Cerebellar nuclear complex (tissue), 1 donor: Measurements from ENCODE around the gene SLC9A5.

Experiments
- DNase-seq, 2 experiments: peaks; one replicate each; lab custom pipeline; 2025; lab: John Stamatoyannopoulos, UW

Gene SLC9A5

GRCh38 chr16:67256701-67257230, 8.0 kb downstream of the SLC9A5 start:
- no peak for DNase-seq

- DNase-seq: no peak
Observed at GRCh38 chr16:67257486-67258160, 8.8 kb downstream of the SLC9A5 start.

GRCh38 chr16:67258161-67258835, 9.5 kb downstream of the SLC9A5 start:
- DNase-seq: no peak

- no peak for DNase-seq
Observed at GRCh38 chr16:67259705-67260104, 10.9 kb downstream of the SLC9A5 start.

- DNase-seq: no peak
Observed at GRCh38 chr16:67260426-67261063, 11.8 kb downstream of the SLC9A5 start.

- no peak for DNase-seq
Observed at GRCh38 chr16:67263201-67263600, 14.4 kb downstream of the SLC9A5 start.

- DNase-seq: no peak
Observed at GRCh38 chr16:67264277-67264676, 15.5 kb downstream of the SLC9A5 start.

GRCh38 chr16:67264866-67265265, 16.1 kb downstream of the SLC9A5 start:
- DNase-seq: no peak

- no peak for DNase-seq
Observed at GRCh38 chr16:67265834-67266233, 17.1 kb downstream of the SLC9A5 start.

GRCh38 chr16:67268136-67268579, 19.4 kb downstream of the SLC9A5 start:
- DNase-seq: no peak

GRCh38 chr16:67269766-67270165, 21.0 kb downstream of the SLC9A5 start:
- no peak for DNase-seq

GRCh38 chr16:67270931-67271338, 22.2 kb downstream of the SLC9A5 start:
- no peak for DNase-seq

GRCh38 chr16:67271446-67271845, 22.7 kb downstream of the SLC9A5 start:
- DNase-seq: no peak

GRCh38 chr16:67275321-67275720, 26.5 kb downstream of the SLC9A5 start:
- no peak for DNase-seq

- no peak for DNase-seq
Observed at GRCh38 chr16:67277294-67277998, 28.7 kb downstream of the SLC9A5 start.

- no peak for DNase-seq
Observed at GRCh38 chr16:67277999-67278772, 29.4 kb downstream of the SLC9A5 start.

GRCh38 chr16:67278773-67279295, 30.1 kb downstream of the SLC9A5 start:
- no peak for DNase-seq

- DNase-seq: no peak
Observed at GRCh38 chr16:67279296-67280089, 30.7 kb downstream of the SLC9A5 start, which contains the start of gene PLEKHG4. TSS of gene PLEKHG4 (plus strand) at chr16:67279532. CDS start at chr16:67280045, 513 bp downstream.

GRCh38 chr16:67280090-67281015, 31.6 kb downstream of the SLC9A5 start:
- no peak for DNase-seq
